ENCODE results near the gene ERP27. TPM values are rescaled to one million over a fixed set of nuclear protein-coding genes. Genes with fewer than 3 reads are reported as not detected.

ERP27 gene
- total and polyA plus RNA-seq, 2 donors (not counting 3 experiments of a cell fraction or from before 2014, with no cell fraction given): 0.70 to 0.88 TPM

DNA sequence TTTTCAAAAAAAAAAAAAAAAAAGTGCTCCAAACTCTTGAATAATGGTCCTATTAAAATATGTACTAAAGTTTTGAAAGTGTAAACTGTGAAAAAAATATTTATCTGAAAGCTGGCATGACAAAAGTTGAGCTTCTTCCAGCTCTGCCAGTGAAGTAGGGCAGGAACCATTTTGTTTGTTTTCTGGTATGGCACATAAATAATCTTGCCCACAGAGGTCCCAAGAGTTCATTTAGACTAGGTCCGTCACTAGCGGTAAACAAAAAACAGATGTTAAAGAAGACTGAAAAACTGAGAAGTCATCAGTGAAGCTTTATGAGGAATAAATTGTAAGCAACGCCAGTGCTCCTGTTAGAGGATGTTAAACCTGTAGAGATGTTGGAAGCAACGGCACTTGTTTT lies 7.0 kb downstream of the ERP27 start:
- no peak for FAIRE-seq
- Histone ChIP-seq H3K27ac (ENCODE audit: insufficient read depth, low read depth, low read length) (no peak overlapping the region), H3K4me3 (replicated peaks in 1 of 3; ENCODE audit: insufficient read depth in 1 of 3, low read depth in 1 of 3, low read length in 3 of 3) (no peak overlapping the region), H3K4me1 (ENCODE audit: control insufficient read depth, extremely low read depth, insufficient read depth, low read length) (peaks cover 6% of the 10 kb centered on the region), H3K9ac (replicated peaks; ENCODE audit: extremely low read depth, insufficient read depth, low read length) (no peak overlapping the region), H3K79me2 (ENCODE audit: control insufficient read depth, insufficient read depth, low read length) (no peaks in the 10 kb centered on the region), H2AFZ (ENCODE audit: low read depth, low read length) (no peak overlapping the region), H3K36me3 (ENCODE audit: control insufficient read depth in 2 of 2, extremely low read depth in 1 of 2, insufficient read depth in 2 of 2, low read length in 2 of 2) (no peaks in the 10 kb centered on the region), H3K27me3 (ENCODE audit: control insufficient read depth in 2 of 2, insufficient read depth in 2 of 2, low read length in 2 of 2) (no peaks in the 10 kb centered on the region), H3K9me1 (replicated peaks; ENCODE audit: control insufficient read depth, extremely low read depth, insufficient read depth, low read length) (no peaks in the 10 kb centered on the region), H3K9me3 (replicated peaks; ENCODE audit: control insufficient read depth, insufficient read depth, low read length) (no peaks in the 10 kb centered on the region), H3K4me2 (ENCODE audit: insufficient read depth, low read length) (no peak overlapping the region), H4K20me1 (replicated peaks; ENCODE audit: control insufficient read depth, extremely low read depth, insufficient read depth, low read length) (no peaks in the 10 kb centered on the region)
- dilution Hi-C loops (cut with MboI; ENCODE audit: extremely low pct_ligation_motif_present, low sequenced_read_pairs) (no loop called here), intact Hi-C loops (cut with micrococcal nuclease) (no loop called here)
- DNase-seq (ENCODE audit: low read depth, low spot score): no peak
- no peak for TF ChIP-seq MYC (IDR thresholded peaks at IDR 0.05; ENCODE audit: low read depth, low read length)
- ChIA-PET CTCF (interaction anchor here (0.8 to 1.1 kb wide), 3 partner anchors 15 to 84 kb away, joined by 3 to 5 read pairs (median 3); no protein-coding TSS in a partner anchor), POLR2A (no interaction called here)
- no TSS peak for BruUV-seq (replicated peaks)

DNA sequence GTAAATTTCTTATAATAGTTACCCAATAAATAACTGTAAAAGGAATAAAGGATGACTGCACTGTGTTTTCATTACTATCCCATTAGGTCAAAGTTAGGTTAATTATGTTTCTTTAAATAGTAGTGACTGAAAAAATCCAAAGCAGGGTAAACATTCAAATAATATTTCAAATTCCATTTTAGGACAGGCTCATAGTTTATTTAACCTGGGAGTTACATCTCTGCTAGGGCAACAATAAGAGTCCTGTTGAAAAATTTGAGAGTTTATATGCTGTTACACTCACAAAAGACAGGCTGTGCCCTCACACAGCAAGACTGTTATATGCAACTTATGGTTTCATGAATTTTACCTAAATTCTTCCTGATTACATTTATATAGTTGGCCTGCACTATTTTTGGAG lies 8.0 kb downstream of the ERP27 start:
- no peak for FAIRE-seq
- intact Hi-C loops (cut with micrococcal nuclease): no loop called here

More for the DNA sequence above, 8.0 kb downstream of the ERP27 start:
- ChIA-PET CTCF (no interaction called here), POLR2A (no interaction called here)
- Histone ChIP-seq H3K4me3 (replicated peaks in 1 of 3; ENCODE audit: insufficient read depth in 1 of 3, low read depth in 1 of 3, low read length in 3 of 3) (no peak overlapping the region), H3K27me3 (ENCODE audit: control insufficient read depth in 2 of 2, insufficient read depth in 2 of 2, low read length in 2 of 2) (no peaks in the 10 kb centered on the region), H4K20me1 (replicated peaks; ENCODE audit: control insufficient read depth, extremely low read depth, insufficient read depth, low read length) (no peaks in the 10 kb centered on the region), H3K4me2 (ENCODE audit: insufficient read depth, low read length) (no peak overlapping the region), H3K9me3 (replicated peaks; ENCODE audit: control insufficient read depth, insufficient read depth, low read length) (no peaks in the 10 kb centered on the region), H3K27ac (ENCODE audit: insufficient read depth, low read depth, low read length) (no peak overlapping the region), H3K9ac (replicated peaks; ENCODE audit: extremely low read depth, insufficient read depth, low read length) (no peak overlapping the region), H3K36me3 (ENCODE audit: control insufficient read depth in 2 of 2, extremely low read depth in 1 of 2, insufficient read depth in 2 of 2, low read length in 2 of 2) (no peaks in the 10 kb centered on the region), H3K4me1 (ENCODE audit: control insufficient read depth, extremely low read depth, insufficient read depth, low read length) (peaks cover 6% of the 10 kb centered on the region), H2AFZ (ENCODE audit: low read depth, low read length) (no peak overlapping the region), H3K79me2 (ENCODE audit: control insufficient read depth, insufficient read depth, low read length) (no peaks in the 10 kb centered on the region), H3K9me1 (replicated peaks; ENCODE audit: control insufficient read depth, extremely low read depth, insufficient read depth, low read length) (no peaks in the 10 kb centered on the region)
- peak; percentile 46 for DNase-seq (ENCODE audit: low read depth, low spot score)
- no peak for TF ChIP-seq FOS (IDR thresholded peaks at IDR 0.05; ENCODE audit: borderline replicate concordance, insufficient read depth, low read length)
- no peak for TF ChIP-seq EZH2 (IDR thresholded peaks at IDR 0.05; ENCODE audit: borderline replicate concordance, low read depth, low read length, severe bottlenecking)
- TF ChIP-seq, protein P1, sequence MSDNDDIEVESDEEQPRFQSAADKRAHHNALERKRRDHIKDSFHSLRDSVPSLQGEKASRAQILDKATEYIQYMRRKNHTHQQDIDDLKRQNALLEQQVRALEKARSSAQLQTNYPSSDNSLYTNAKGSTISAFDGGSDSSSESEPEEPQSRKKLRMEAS (IDR thresholded peaks at IDR 0.05; ENCODE audit: insufficient read depth, insufficient read length): no peak
- TF ChIP-seq, protein P2, sequence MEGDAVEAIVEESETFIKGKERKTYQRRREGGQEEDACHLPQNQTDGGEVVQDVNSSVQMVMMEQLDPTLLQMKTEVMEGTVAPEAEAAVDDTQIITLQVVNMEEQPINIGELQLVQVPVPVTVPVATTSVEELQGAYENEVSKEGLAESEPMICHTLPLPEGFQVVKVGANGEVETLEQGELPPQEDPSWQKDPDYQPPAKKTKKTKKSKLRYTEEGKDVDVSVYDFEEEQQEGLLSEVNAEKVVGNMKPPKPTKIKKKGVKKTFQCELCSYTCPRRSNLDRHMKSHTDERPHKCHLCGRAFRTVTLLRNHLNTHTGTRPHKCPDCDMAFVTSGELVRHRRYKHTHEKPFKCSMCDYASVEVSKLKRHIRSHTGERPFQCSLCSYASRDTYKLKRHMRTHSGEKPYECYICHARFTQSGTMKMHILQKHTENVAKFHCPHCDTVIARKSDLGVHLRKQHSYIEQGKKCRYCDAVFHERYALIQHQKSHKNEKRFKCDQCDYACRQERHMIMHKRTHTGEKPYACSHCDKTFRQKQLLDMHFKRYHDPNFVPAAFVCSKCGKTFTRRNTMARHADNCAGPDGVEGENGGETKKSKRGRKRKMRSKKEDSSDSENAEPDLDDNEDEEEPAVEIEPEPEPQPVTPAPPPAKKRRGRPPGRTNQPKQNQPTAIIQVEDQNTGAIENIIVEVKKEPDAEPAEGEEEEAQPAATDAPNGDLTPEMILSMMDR (IDR thresholded peaks at IDR 0.05; ENCODE audit: extremely low read depth in 1 of 2, insufficient read depth in 1 of 2, low read depth in 1 of 2, low read length in 2 of 2): no peak
- no peak for TF ChIP-seq GATA2 (IDR thresholded peaks at IDR 0.05; ENCODE audit: insufficient read depth, insufficient read length, low read depth, low read length)
- TF ChIP-seq POLR2A (IDR thresholded peaks at IDR 0.05; ENCODE audit: low read depth, low read length): no peak
- TF ChIP-seq MYC (IDR thresholded peaks at IDR 0.05; ENCODE audit: low read depth, low read length): no peak
- TF ChIP-seq POLR2AphosphoS5 (IDR thresholded peaks at IDR 0.05; ENCODE audit: insufficient read depth, low read depth, low read length): no peak
- no peak for TF ChIP-seq JUN (IDR thresholded peaks at IDR 0.05; ENCODE audit: borderline replicate concordance, insufficient read depth, insufficient read length, low read depth)
- BruUV-seq (replicated peaks): no TSS peak
- dilution Hi-C loops (cut with MboI; ENCODE audit: extremely low pct_ligation_motif_present, low sequenced_read_pairs): no loop called here
